GM12872 (cell line): ENCODE data around the gene DNAAF8.

Source experiments
- CTCF ChIP-seq: IDR thresholded peaks from 3 replicates; pipeline ENCODE4 v1.5.1; 2011; ENCODE audit warnings: low read depth, mild to moderate bottlenecking, low read length, moderate library complexity; ENCODE audit not compliant: insufficient read depth

DNAAF8 gene

DNA sequence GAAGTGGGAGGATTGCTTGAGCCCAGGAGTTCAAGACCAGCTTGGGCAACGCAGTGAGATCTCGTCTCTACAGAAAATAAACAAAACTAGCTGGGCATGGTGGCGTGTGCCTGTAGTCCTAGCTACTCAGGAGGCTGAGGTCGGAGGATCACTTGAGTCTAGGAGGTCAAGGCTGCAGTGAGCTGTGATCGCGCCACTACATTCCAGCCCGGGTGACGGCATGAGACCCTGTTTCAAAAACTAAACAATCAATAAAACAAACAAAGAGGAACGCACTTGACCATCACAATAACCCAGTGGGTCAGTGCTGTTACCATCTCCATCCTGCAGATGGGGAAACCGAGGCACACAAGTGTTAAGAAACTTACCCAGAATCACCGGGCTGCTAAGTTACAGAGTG lies 18.9 kb downstream of the DNAAF8 start:
- TF ChIP-seq CTCF: no peak

- no peak for TF ChIP-seq CTCF
These were observed 20.5 kb downstream of the DNAAF8 start for GRCh38 chr16:4754865-4755264.

GRCh38 chr16:4755687-4756086 lies 21.4 kb downstream of the DNAAF8 start:
- TF ChIP-seq CTCF: no peak

DNA sequence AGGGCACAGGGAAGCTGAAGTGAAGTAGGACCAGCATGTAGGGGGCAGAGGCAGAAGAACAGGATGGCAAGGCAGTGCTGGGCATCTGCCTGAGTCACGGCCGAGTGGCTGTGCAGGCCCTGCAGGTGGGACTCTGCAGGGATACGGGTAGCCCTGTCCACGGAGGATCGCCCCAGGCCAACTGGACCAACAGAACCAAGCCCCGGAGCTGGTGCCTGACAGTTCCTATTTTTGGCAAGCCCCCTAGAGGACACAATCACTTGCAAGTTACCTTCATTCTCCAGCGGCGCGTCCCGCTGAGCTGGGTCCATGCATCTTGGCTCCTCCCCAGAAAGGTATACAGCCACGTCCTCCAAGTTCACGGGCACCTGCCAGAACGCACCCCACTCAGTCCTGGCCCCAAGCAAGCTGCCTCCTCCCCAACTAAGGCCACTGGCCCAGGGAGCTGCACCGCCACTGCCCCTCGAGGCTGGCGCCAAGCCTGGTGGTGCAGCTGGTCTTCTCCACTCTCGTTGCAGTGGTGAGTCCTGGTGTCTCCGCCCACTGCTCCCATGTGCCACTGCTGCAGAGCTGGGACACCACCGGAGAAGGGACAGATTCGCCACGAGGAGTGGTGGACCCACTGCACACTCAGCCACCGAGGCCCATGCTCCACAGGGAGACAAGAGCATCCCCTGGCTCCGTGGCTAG lies 26.0 kb downstream of the DNAAF8 start:
- TF ChIP-seq CTCF: 0 out of 3 replicates have a peak, but pooled peaks have one; percentile 10

- no peak for TF ChIP-seq CTCF
These were observed 27.9 kb downstream of the DNAAF8 start for GRCh38 chr16:4762205-4762604.

DNA sequence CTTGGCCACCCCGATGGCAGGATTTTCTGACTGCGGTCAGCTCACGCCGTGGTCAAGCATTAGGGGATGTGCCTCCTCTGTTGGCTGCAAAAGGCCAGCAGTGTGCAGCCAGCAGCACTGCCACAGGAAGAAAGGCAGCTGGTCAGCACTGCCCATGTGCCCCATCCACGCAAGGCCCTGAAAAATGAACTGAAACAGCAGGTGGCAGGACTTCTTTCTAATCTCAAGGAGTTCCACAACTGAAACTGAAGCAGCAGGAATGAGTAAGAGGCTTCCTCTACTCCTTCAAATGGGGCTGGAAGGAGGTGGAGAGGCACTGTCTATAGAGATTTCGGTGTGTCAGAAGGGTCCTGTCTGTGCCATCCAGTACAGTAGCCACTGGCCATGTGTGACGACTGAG lies 29.5 kb downstream of the DNAAF8 start:
- no peak for TF ChIP-seq CTCF

GRCh38 chr16:4765511-4766474 lies 31.5 kb downstream of the DNAAF8 start:
- TF ChIP-seq CTCF: no peak
